Kidney (tissue), 22 donors: ENCODE data around the gene ZNF552. TPM values are rescaled to one million over a fixed set of nuclear protein-coding genes. Genes with fewer than 3 reads are reported as not detected.
"Not testable (repeated sequence)": the region's sequence is repeated elsewhere in the genome, so short reads cannot be mapped to it uniquely, and the experiment has no call there.

ENCODE experiments used
- DNase-seq, 5 donors: peaks; one replicate each; pipeline ENCODE4 v3.0.0-alpha.2; 2013 to 2020
- FAIRE-seq: peaks from 2 replicates; lab custom pipeline; 2012; peaks lifted over from hg19 to GRCh38; lab: Jason Lieb, UNC
- H3K27ac ChIP-seq, 2 donors: one replicate each; pipeline ENCODE4 v1.7.0; 2013; ENCODE audit warnings: low read depth in 2 of 2, low read length in 2 of 2, inconsistent platforms in 1 of 2
- H3K27me3 ChIP-seq: one replicate; pipeline ENCODE4 v1.7.1; 2013; ENCODE audit warnings: low read length, inconsistent platforms; ENCODE audit not compliant: control insufficient read depth, insufficient read depth
- H3K36me3 ChIP-seq, 3 donors: one replicate each; pipeline versions ENCODE4 v1.7.0 to v1.7.1; 2013; ENCODE audit warnings: low read length in 3 of 3, control low read depth in 1 of 3, inconsistent platforms in 1 of 3; ENCODE audit not compliant: insufficient read depth in 3 of 3, control insufficient read depth in 2 of 3
- H3K4me1 ChIP-seq, 3 donors: one replicate each; pipeline versions ENCODE4 v1.7.0 to v1.7.1; 2013; ENCODE audit warnings: low read length in 3 of 3, inconsistent platforms in 1 of 3, low read depth in 1 of 3; ENCODE audit not compliant: control insufficient read depth in 2 of 3, insufficient read depth in 2 of 3
- H3K4me3 ChIP-seq, 3 donors: one replicate each; pipeline versions ENCODE4 v1.7.0 to v1.8.1; 2013; ENCODE audit warnings: low read length in 3 of 3, control low read depth in 1 of 3, inconsistent platforms in 1 of 3
- H3K9ac ChIP-seq, 3 donors: one replicate each; pipeline versions ENCODE4 v1.7.0 to v1.7.1; 2013; ENCODE audit warnings: low read length in 3 of 3, control low read depth in 1 of 3, inconsistent platforms in 1 of 3
- H3K9me3 ChIP-seq, 3 donors: one replicate each; pipeline versions ENCODE4 v1.7.0 to v1.7.1; 2013; ENCODE audit warnings: low read length in 3 of 3, control low read depth in 1 of 3, inconsistent platforms in 1 of 3; ENCODE audit not compliant: control insufficient read depth in 2 of 3, insufficient read depth in 1 of 3
- intact Hi-C: fragments of 100-400 bp; cut with DNase I; formaldehyde crosslinking; loops from one replicate; pipeline ENCODE4 v1.11.1; 2022
- long read RNA-seq, 10 donors: library from polyadenylated mRNA in 1 of 10; unstranded in 1 of 10; transcript quantifications; one replicate each; pipeline ENCODE4 v2.0.0 and lab custom pipeline, GENCODE V29; 2021 to 2026
- polyA plus RNA-seq: library from polyadenylated mRNA; stranded (reverse); fragments of 350-450 nt; fragmentation: Illumina TruSeq; extraction: RNeasy Lipid Tissue Mini Kit (QIAGEN cat#74804); gene quantifications from one replicate; pipeline ENCODE4 v1.2.3, GENCODE V29; 2014; ENCODE audit warnings: low read depth, low replicate concordance; ENCODE audit not compliant: insufficient read depth
- total RNA-seq: library from RNA; stranded (reverse); fragmentation: NEBNext Ultra II Directional; extraction: Animal tissue kit (Norgen Biotek cat#: 25700); gene quantifications from one replicate; pipeline ENCODE4 v1.2.1, GENCODE V29; 2021
- TF ChIP-seq, protein P1 (sequence below): IDR thresholded peaks from 3 replicates; pipeline ENCODE4 v1.5.1; 2012; ENCODE audit warnings: mild to moderate bottlenecking, moderate library complexity, borderline replicate concordance; ENCODE audit not compliant: insufficient read depth; ENCODE audit errors: extremely low read depth
- donor health status: control.
- donor health status: control.
- donor health status: control.
- donor health status: control.
- donor health status: control.
- donor health status: DM: yes; HTN: yes; CAD: no.
- donor health status: Normal renal cell carcinoma (clear cell type).

The ZNF552 gene
- 13.8 TPM for total RNA-seq
- polyA plus RNA-seq: 10.7 TPM
- long read RNA-seq, donor 1: 0 reads
- long read RNA-seq, donor 2, partial matches to known transcripts: 0 of 2 reads
- long read RNA-seq, donor 2, other reads (novel, unspliced or antisense): 0 of 2 reads
- long read RNA-seq, donor 3, partial matches to known transcripts: 0 of 1 reads
- long read RNA-seq, donor 3, other reads (novel, unspliced or antisense): 0 of 1 reads
- long read RNA-seq, donor 4, partial matches to known transcripts: 0 of 1 reads
- long read RNA-seq, donor 4, other reads (novel, unspliced or antisense): 0 of 1 reads
- long read RNA-seq, donor 5: 0 reads
- long read RNA-seq, donor 6, partial matches to known transcripts: 0 of 3 reads
- long read RNA-seq, donor 6, other reads (novel, unspliced or antisense): 0 of 3 reads
- long read RNA-seq, donor 7, partial matches to known transcripts: 0 of 4 reads
- long read RNA-seq, donor 7, other reads (novel, unspliced or antisense): 3 of 4 reads
- long read RNA-seq, donor 8, partial matches to known transcripts: 0 of 2 reads
- long read RNA-seq, donor 8, other reads (novel, unspliced or antisense): 0 of 2 reads
- long read RNA-seq, donor 9, partial matches to known transcripts: 0 of 3 reads
- long read RNA-seq, donor 9, other reads (novel, unspliced or antisense): 0 of 3 reads
- long read RNA-seq, donor 10, partial matches to known transcripts: 0 of 2 reads
- long read RNA-seq, donor 10, other reads (novel, unspliced or antisense): 0 of 2 reads

- H3K9me3 ChIP-seq: no peaks in the 10 kb centered on the region
- peak within 1 kb of the TSS; percentile 75 to 98 (median 94) for H3K4me3 ChIP-seq
- H3K36me3 ChIP-seq: peaks cover 0 to 6% (median 2%) of the 10 kb centered on the region in 3 donors
- DNase-seq (peak; percentile 90 to 98 (median 95)), FAIRE-seq (no peak)
- no peaks in the 10 kb centered on the region for H3K27me3 ChIP-seq
- intact Hi-C loops: no loop called here
- TF ChIP-seq, protein P1, sequence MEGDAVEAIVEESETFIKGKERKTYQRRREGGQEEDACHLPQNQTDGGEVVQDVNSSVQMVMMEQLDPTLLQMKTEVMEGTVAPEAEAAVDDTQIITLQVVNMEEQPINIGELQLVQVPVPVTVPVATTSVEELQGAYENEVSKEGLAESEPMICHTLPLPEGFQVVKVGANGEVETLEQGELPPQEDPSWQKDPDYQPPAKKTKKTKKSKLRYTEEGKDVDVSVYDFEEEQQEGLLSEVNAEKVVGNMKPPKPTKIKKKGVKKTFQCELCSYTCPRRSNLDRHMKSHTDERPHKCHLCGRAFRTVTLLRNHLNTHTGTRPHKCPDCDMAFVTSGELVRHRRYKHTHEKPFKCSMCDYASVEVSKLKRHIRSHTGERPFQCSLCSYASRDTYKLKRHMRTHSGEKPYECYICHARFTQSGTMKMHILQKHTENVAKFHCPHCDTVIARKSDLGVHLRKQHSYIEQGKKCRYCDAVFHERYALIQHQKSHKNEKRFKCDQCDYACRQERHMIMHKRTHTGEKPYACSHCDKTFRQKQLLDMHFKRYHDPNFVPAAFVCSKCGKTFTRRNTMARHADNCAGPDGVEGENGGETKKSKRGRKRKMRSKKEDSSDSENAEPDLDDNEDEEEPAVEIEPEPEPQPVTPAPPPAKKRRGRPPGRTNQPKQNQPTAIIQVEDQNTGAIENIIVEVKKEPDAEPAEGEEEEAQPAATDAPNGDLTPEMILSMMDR: no peak
- peaks cover 0 to 14% (median 9%) of the 10 kb centered on the region in 3 donors for H3K4me1 ChIP-seq
- H3K9ac ChIP-seq: peak within 1 kb of the TSS; percentile 57 to 96 (median 90)
- H3K27ac ChIP-seq: peak within 1 kb of the TSS; percentile 83 to 87
Measured at GRCh38 chr19:57814505-57815246, at the start of gene ZNF552. TSS of gene ZNF552 (minus strand) at chr19:57814913. CDS start at chr19:57814743, 170 bp downstream.

DNA sequence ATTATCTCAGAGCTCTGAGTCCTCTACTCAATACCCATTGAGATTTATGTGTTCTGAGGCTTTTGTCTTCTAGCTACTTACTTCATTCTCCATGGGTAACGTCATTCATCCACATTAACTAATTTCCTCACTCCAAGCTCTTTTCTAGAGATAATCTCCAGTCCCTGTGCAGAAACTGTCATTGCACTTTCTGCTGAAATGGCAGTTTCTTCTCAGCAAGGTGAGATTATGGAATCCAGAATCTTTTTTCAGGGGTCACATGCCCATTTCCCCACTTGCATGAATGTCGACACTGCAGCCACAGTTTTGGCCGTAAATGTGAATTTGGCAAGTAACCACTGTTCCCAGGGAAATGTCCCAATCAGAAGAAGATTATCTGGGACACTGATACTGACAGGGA is 47.6 kb upstream of the ZNF552 start:
- H3K27ac ChIP-seq, H3K27me3 ChIP-seq, H3K4me1 ChIP-seq, FAIRE-seq, intact Hi-C loops, H3K9me3 ChIP-seq, DNase-seq, H3K9ac ChIP-seq, H3K4me3 ChIP-seq: not testable (repeated sequence)
- peaks cover 13 to 53% (median 17%) of the 10 kb centered on the region in 3 donors for H3K36me3 ChIP-seq

- H3K9ac ChIP-seq, H3K4me3 ChIP-seq, H3K36me3 ChIP-seq, H3K9me3 ChIP-seq, H3K4me1 ChIP-seq, FAIRE-seq, H3K27ac ChIP-seq, H3K27me3 ChIP-seq, intact Hi-C loops, DNase-seq: not testable (repeated sequence)
Measured at GRCh38 chr19:57854117-57854516, 39.4 kb upstream of the ZNF552 start.

DNA sequence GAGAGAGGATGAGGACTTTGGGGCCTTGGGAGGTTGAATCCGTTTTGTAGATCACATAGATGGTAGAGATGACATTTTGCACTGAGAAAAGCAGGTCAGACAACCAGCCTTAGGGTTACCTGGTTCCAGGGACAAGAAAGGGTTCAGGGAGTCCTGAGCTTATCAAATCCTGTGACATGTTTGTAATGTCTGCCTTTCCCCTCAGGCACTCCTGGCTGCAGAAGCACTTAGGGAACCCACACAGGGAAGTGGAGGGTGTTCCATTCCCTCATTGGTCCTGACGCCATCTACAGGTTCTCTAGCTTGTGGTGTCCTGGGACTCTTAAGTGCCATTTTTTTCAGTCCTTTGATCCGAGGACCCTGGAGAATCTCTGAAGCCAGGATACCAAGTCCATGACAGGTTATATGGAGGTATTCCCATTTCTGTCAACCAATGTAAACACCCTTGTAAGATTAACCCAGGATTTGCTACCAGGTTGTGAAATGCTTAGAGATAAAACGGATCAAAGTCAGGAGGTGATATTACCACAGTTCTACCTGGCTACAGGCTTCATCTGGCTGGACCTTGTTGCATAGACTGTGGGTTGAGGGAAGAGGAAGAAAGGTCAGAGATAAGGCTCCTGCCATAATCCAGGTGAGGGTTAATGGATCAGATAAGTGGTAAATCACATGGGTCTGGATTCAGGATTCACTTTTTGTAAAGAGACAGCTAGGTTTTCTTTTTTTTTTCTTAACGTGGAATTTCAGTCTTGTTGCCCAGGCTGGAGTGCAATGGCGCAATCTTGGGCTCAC is 37.3 kb upstream of the ZNF552 start:
- H3K27me3 ChIP-seq, H3K27ac ChIP-seq, H3K9me3 ChIP-seq, DNase-seq, intact Hi-C loops, FAIRE-seq, H3K36me3 ChIP-seq, H3K4me1 ChIP-seq, H3K4me3 ChIP-seq, H3K9ac ChIP-seq: not testable (repeated sequence)
